IMR-90 (cell line): ENCODE measurements around the gene ALPK3. TPM values are rescaled to one million over a fixed set of nuclear protein-coding genes. Genes with fewer than 3 reads are reported as not detected.

Experiments used
- ATAC-seq: fragments of 200-7000 bp; cut with Tn5 transposase; 2 replicates; pipeline ENCODE4 v1.9.1; 2020; ENCODE audit warnings: low read depth, mild to moderate bottlenecking, moderate library complexity
- BruUV-seq: library from RNA; stranded (reverse); fragments of 400-500 nt; replicated peaks from 2 replicates; lab custom pipeline; 2021; lab: Mats Ljungman, UMichigan
- CTCF ChIA-PET: fragments of 300-600 bp; formaldehyde crosslinking; extraction: SDS; loops from one replicate; lab custom pipeline; 2021; ENCODE audit warnings: antibody characterized with exemption; lab: Yijun Ruan, JAX
- POLR2A ChIA-PET: fragments of 300-600 bp; sonication (Branson Sonifier 250); formaldehyde crosslinking; loops from one replicate; lab custom pipeline; 2022; ENCODE audit warnings: antibody characterized with exemption; ENCODE audit not compliant: unreplicated experiment; lab: Charles Lee
- DNase-seq: peaks from one replicate; pipeline ENCODE4 v3.0.0; 2013
- H2AFZ ChIP-seq: replicated peaks from 2 replicates; pipeline ENCODE3; 2013; ENCODE audit warnings: low read length, mild to moderate bottlenecking; ENCODE audit not compliant: poor library complexity
- H2AK5ac ChIP-seq: 2 replicates; pipeline ENCODE4 v1.6.1; 2013; ENCODE audit warnings: low read depth, low read length, inconsistent platforms
- H2AK9ac ChIP-seq: replicated peaks from 2 replicates; pipeline ENCODE3; 2013; ENCODE audit warnings: mild to moderate bottlenecking, low read depth, low read length, moderate library complexity; ENCODE audit not compliant: poor library complexity
- H2BK120ac ChIP-seq: 2 replicates; pipeline ENCODE4 v1.6.1; 2013; ENCODE audit warnings: low read depth, low read length, inconsistent platforms
- H2BK15ac ChIP-seq: 3 replicates; pipeline ENCODE4 v1.6.1; 2013; ENCODE audit warnings: low read depth, low read length, inconsistent platforms
- H2BK20ac ChIP-seq: 2 replicates; pipeline ENCODE4 v1.6.1; 2013; ENCODE audit warnings: low read depth, mild to moderate bottlenecking, inconsistent platforms, low read length, moderate library complexity
- H2BK5ac ChIP-seq: 2 replicates; pipeline ENCODE4 v1.6.1; 2013; ENCODE audit warnings: mild to moderate bottlenecking, low read depth, low read length, inconsistent platforms; ENCODE audit not compliant: poor library complexity, severe bottlenecking
- H3K14ac ChIP-seq: replicated peaks from 2 replicates; pipeline ENCODE4 v1.6.1; 2013; ENCODE audit warnings: low read depth, low read length, inconsistent platforms
- H3K18ac ChIP-seq: 2 replicates; pipeline ENCODE4 v1.6.1; 2013; ENCODE audit warnings: low read depth, low read length, control low read depth
- H3K23ac ChIP-seq: 2 replicates; pipeline ENCODE4 v1.6.1; 2013; ENCODE audit warnings: low read depth, low read length, inconsistent platforms
- H3K27ac ChIP-seq: 2 replicates; pipeline ENCODE4 v1.5.1; 2013; ENCODE audit warnings: mild to moderate bottlenecking, control low read depth, low read length; ENCODE audit not compliant: insufficient read depth
- H3K27me3 ChIP-seq: 2 replicates; pipeline ENCODE4 v1.6.1; 2013; ENCODE audit warnings: low read length; ENCODE audit not compliant: control insufficient read depth, insufficient read depth
- H3K36me3 ChIP-seq: 2 replicates; pipeline ENCODE4 v1.6.1; 2013; ENCODE audit warnings: low read length, mixed read lengths; ENCODE audit not compliant: control insufficient read depth, insufficient read depth
- H3K4ac ChIP-seq: 2 replicates; pipeline ENCODE4 v1.6.1; 2013; ENCODE audit warnings: low read depth, low read length, inconsistent platforms
- H3K4me1 ChIP-seq: 2 replicates; pipeline ENCODE4 v1.6.1; 2013; ENCODE audit warnings: low read length, mixed read lengths; ENCODE audit not compliant: control insufficient read depth, insufficient read depth
- H3K4me2 ChIP-seq: 2 replicates; pipeline ENCODE4 v1.6.1; 2013; ENCODE audit warnings: low read depth, mild to moderate bottlenecking, control low read depth, low read length, moderate library complexity
- H3K4me3 ChIP-seq: 2 replicates; pipeline ENCODE4 v1.5.1; 2013; ENCODE audit warnings: low read depth, mild to moderate bottlenecking, control low read depth, low read length, moderate library complexity; ENCODE audit not compliant: insufficient read depth
- H3K56ac ChIP-seq: 2 replicates; pipeline ENCODE4 v1.6.1; 2013; ENCODE audit warnings: low read length, inconsistent platforms; ENCODE audit not compliant: insufficient read depth; ENCODE audit errors: extremely low read depth
- H3K79me1 ChIP-seq, 2 experiments: 2 replicates each; pipeline ENCODE4 v1.6.1; 2013; ENCODE audit warnings: low read length in 2 of 2, inconsistent platforms in 1 of 2, low read depth in 1 of 2
- H3K9ac ChIP-seq: 2 replicates; pipeline ENCODE4 v1.6.1; 2013; ENCODE audit warnings: low read depth, low read length, control low read depth
- H3K9me1 ChIP-seq: 2 replicates; pipeline ENCODE4 v1.6.1; 2013; ENCODE audit warnings: low read length, inconsistent platforms; ENCODE audit not compliant: insufficient read depth
- H3K9me3 ChIP-seq: 2 replicates; pipeline ENCODE4 v1.6.1; 2013; ENCODE audit warnings: low read length; ENCODE audit not compliant: control insufficient read depth, insufficient read depth
- H4K20me1 ChIP-seq: 2 replicates; pipeline ENCODE4 v1.6.1; 2013; ENCODE audit warnings: low read length, inconsistent platforms; ENCODE audit not compliant: insufficient read depth
- H4K5ac ChIP-seq: 2 replicates; pipeline ENCODE4 v1.6.1; 2013; ENCODE audit warnings: mild to moderate bottlenecking, low read depth, low read length, control low read depth
- H4K8ac ChIP-seq, 2 experiments: 2 replicates each; pipeline ENCODE4 v1.6.1; 2013; ENCODE audit warnings: low read depth in 2 of 2, low read length in 2 of 2, control low read depth in 1 of 2, inconsistent platforms in 1 of 2
- H4K91ac ChIP-seq: 2 replicates; pipeline ENCODE4 v1.6.1; 2013; ENCODE audit warnings: low read depth, low read length, inconsistent platforms; ENCODE audit not compliant: insufficient read depth
- BHLHE40 ChIP-seq: fragments of 150-350 bp; IDR thresholded peaks from 2 replicates; pipeline ENCODE4 v1.6.1; 2016; ENCODE audit warnings: mild to moderate bottlenecking, low read depth, low read length
- CEBPB ChIP-seq: IDR thresholded peaks from 2 replicates; pipeline ENCODE4 v1.6.1; 2012; ENCODE audit warnings: low read depth, low read length, improper control_type of control experiment
- CHD1 ChIP-seq: IDR thresholded peaks from 2 replicates; pipeline ENCODE4 v1.6.1; 2012; ENCODE audit warnings: low read depth, low read length, improper control_type of control experiment
- CTCF ChIP-seq: conservative IDR thresholded peaks from 2 replicates; pipeline ENCODE4 v1.5.1; 2012; ENCODE audit warnings: mild to moderate bottlenecking, low read depth, low read length, improper control_type of control experiment
- ELK1 ChIP-seq: fragments of 150-350 bp; IDR thresholded peaks from 2 replicates; pipeline ENCODE4 v1.6.1; 2016; ENCODE audit warnings: low read depth, mild to moderate bottlenecking, low read length, moderate library complexity, borderline replicate concordance
- FOS ChIP-seq: fragments of 150-350 bp; IDR thresholded peaks from 2 replicates; pipeline ENCODE4 v1.6.1; 2016; ENCODE audit warnings: low read depth, low read length
- MAFK ChIP-seq: IDR thresholded peaks from 2 replicates; pipeline ENCODE4 v1.6.1; 2012; ENCODE audit warnings: low read depth, low read length, improper control_type of control experiment
- MAZ ChIP-seq: IDR thresholded peaks from 2 replicates; pipeline ENCODE4 v1.6.1; 2012; ENCODE audit warnings: low read depth, mild to moderate bottlenecking, low read length, improper control_type of control experiment, moderate library complexity, borderline replicate concordance
- MXI1 ChIP-seq: IDR thresholded peaks from 2 replicates; pipeline ENCODE4 v1.6.1; 2012; ENCODE audit warnings: low read depth, mild to moderate bottlenecking, low read length, moderate library complexity, borderline replicate concordance
- NFE2L2 ChIP-seq: fragments of 150-350 bp; IDR thresholded peaks from 2 replicates; pipeline ENCODE4 v1.6.1; 2016; ENCODE audit warnings: low read depth, mild to moderate bottlenecking, low read length
- POLR2A ChIP-seq: IDR thresholded peaks from 2 replicates; pipeline ENCODE4 v1.6.1; 2012; ENCODE audit warnings: mild to moderate bottlenecking, low read depth, low read length
- RAD21 ChIP-seq: IDR thresholded peaks from 2 replicates; pipeline ENCODE4 v1.6.1; 2012; ENCODE audit warnings: low read length, improper control_type of control experiment
- RCOR1 ChIP-seq: IDR thresholded peaks from 2 replicates; pipeline ENCODE4 v1.6.1; 2012; ENCODE audit warnings: mild to moderate bottlenecking, low read length, improper control_type of control experiment; ENCODE audit not compliant: insufficient replicate concordance
- RFX5 ChIP-seq: IDR thresholded peaks from 2 replicates; pipeline ENCODE4 v1.8.0; 2012; ENCODE audit warnings: low read depth, mild to moderate bottlenecking, low read length, moderate library complexity
- SMC3 ChIP-seq: fragments of 150-350 bp; IDR thresholded peaks from 2 replicates; pipeline ENCODE4 v1.6.1; 2016; ENCODE audit warnings: low read depth, mild to moderate bottlenecking, antibody characterized with exemption, low read length, moderate library complexity
- USF2 ChIP-seq: fragments of 150-350 bp; IDR thresholded peaks from 2 replicates; pipeline ENCODE4 v1.6.1; 2017; ENCODE audit warnings: mild to moderate bottlenecking, antibody characterized with exemption, low read length, low read depth
- WGBS, 2 experiments: methylation state at CpG; one replicate each; pipeline versions ENCODE4 v1.1.5 to v1.1.7; 2013; ENCODE audit warnings: missing lambda C conversion rate in 2 of 2; ENCODE audit not compliant: insufficient read length in 1 of 2; ENCODE audit errors: extremely low coverage in 2 of 2; 5-methylcytosine and 5-hydroxymethylcytosine counted together
- dilution Hi-C: fragments of 300-500 bp; cut with HindIII; formaldehyde crosslinking; loops from one replicate; pipeline ENCODE4 v1.14.3; 2018; ENCODE audit warnings: low sequenced_read_pairs; ENCODE audit not compliant: unreplicated experiment
- in situ Hi-C: fragments of 300-500 bp; cut with MboI; formaldehyde crosslinking; loops from 3 replicates; pipeline ENCODE4 v1.14.3; 2019; ENCODE audit warnings: low sequenced_read_pairs, inconsistent platforms, mixed read lengths
- intact Hi-C: fragments of 100-400 bp; cut with micrococcal nuclease; formaldehyde crosslinking; loops from 2 replicates; pipeline ENCODE4 v1.10.0; 2022
- polyA plus RNA-seq, 3 experiments: library from polyadenylated mRNA; depleted of rRNA; stranded (reverse); fragments of >200 nt; gene quantifications; 2 replicates each; pipeline ENCODE4 v1.2.3, GENCODE V29; 2012; ENCODE audit warnings: low replicate concordance in 1 of 3
- total RNA-seq: library from RNA; depleted of rRNA; stranded (reverse); fragments of >200 nt; gene quantifications from 2 replicates; pipeline ENCODE4 v1.2.3, GENCODE V29; 2012

ALPK3 gene
- total and polyA plus RNA-seq, 2 of the 4 experiments (the other 2 are of a cell fraction): under 0.01 to 0.26 TPM

GRCh38 chr15:84857418-84858004 lies 40.4 kb downstream of the ALPK3 start:
- no peak overlapping the region for H2AK9ac ChIP-seq
- no peak overlapping the region for H2BK20ac ChIP-seq
- no peaks in the 10 kb centered on the region for H3K9me3 ChIP-seq
- H3K14ac ChIP-seq: no peak overlapping the region
- H3K36me3 ChIP-seq: no peaks in the 10 kb centered on the region
- TF ChIP-seq CHD1: no peak
- TF ChIP-seq MAFK: no peak
- TF ChIP-seq RAD21: no peak
- TF ChIP-seq USF2: no peak
- no peak for TF ChIP-seq MXI1
- TF ChIP-seq MAZ: no peak
- TF ChIP-seq RFX5: no peak
- no peak for TF ChIP-seq CTCF
- no peak for TF ChIP-seq RCOR1
- TF ChIP-seq BHLHE40: no peak
- no peak for TF ChIP-seq CEBPB
- no peak for TF ChIP-seq SMC3
- TF ChIP-seq NFE2L2: no peak
- TF ChIP-seq FOS: no peak
- no peak for TF ChIP-seq POLR2A
- TF ChIP-seq ELK1: no peak
- peaks cover 11% of the 10 kb centered on the region for H3K27me3 ChIP-seq
- H3K27ac ChIP-seq: no peak overlapping the region
- no peak overlapping the region for H4K8ac ChIP-seq
- intact Hi-C loops: no loop called here
- H2BK120ac ChIP-seq: no peak overlapping the region
- no peaks in the 10 kb centered on the region for H3K4me1 ChIP-seq
- CTCF ChIA-PET: no interaction called here
- no peak overlapping the region for H3K9ac ChIP-seq
- H3K4ac ChIP-seq: no peak overlapping the region
- no peak overlapping the region for H3K18ac ChIP-seq
- H3K9me1 ChIP-seq: no peaks in the 10 kb centered on the region
- POLR2A ChIA-PET: no interaction called here
- H4K91ac ChIP-seq: no peak overlapping the region
- in situ Hi-C loops: no loop called here
- H2BK15ac ChIP-seq: no peak overlapping the region
- H2AK5ac ChIP-seq: no peak overlapping the region
- BruUV-seq: no TSS peak
- H3K23ac ChIP-seq: no peak overlapping the region
- H4K5ac ChIP-seq: no peak overlapping the region
- ATAC-seq (no peak), DNase-seq (no peak)
- no peaks in the 10 kb centered on the region for H4K20me1 ChIP-seq
- no peak overlapping the region for H2BK5ac ChIP-seq
- dilution Hi-C loops: no loop called here
- no peak overlapping the region for H3K4me2 ChIP-seq
- no peak overlapping the region for H3K4me3 ChIP-seq
- H3K56ac ChIP-seq: no peak overlapping the region
- no peak overlapping the region for H2AFZ ChIP-seq
- WGBS, 2 experiments: 94% methylated on average over 5 of the region's 15 CpGs; no CpG with 5 or more reads in 1 of the 2 experiments
- no peaks in the 10 kb centered on the region for H3K79me1 ChIP-seq
